ENCODE results near the gene CHKA. TPM values are rescaled to one million over a fixed set of nuclear protein-coding genes. Genes with fewer than 3 reads are reported as not detected.

Gene CHKA
- total RNA-seq, 4 donors from 2014 or later: 1.1 to 13.0 (median 4.2) TPM

- H3K4me3 ChIP-seq: peak within 1 kb of the TSS in 3 of 4 donors; percentile 35 to 61 (median 42)
- TF ChIP-seq, protein P1, sequence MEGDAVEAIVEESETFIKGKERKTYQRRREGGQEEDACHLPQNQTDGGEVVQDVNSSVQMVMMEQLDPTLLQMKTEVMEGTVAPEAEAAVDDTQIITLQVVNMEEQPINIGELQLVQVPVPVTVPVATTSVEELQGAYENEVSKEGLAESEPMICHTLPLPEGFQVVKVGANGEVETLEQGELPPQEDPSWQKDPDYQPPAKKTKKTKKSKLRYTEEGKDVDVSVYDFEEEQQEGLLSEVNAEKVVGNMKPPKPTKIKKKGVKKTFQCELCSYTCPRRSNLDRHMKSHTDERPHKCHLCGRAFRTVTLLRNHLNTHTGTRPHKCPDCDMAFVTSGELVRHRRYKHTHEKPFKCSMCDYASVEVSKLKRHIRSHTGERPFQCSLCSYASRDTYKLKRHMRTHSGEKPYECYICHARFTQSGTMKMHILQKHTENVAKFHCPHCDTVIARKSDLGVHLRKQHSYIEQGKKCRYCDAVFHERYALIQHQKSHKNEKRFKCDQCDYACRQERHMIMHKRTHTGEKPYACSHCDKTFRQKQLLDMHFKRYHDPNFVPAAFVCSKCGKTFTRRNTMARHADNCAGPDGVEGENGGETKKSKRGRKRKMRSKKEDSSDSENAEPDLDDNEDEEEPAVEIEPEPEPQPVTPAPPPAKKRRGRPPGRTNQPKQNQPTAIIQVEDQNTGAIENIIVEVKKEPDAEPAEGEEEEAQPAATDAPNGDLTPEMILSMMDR (IDR thresholded peaks at IDR 0.05): peak in 1 of 6 experiments; percentile 10
- TF ChIP-seq POLR2A (IDR thresholded peaks at IDR 0.05): peak in 2 of 4 donors; percentile 46 to 67
- no peaks in the 10 kb centered on the region for H3K9me3 ChIP-seq
- intact Hi-C loops (cut with DNase I): no loop called here
- H3K36me3 ChIP-seq: no peaks in the 10 kb centered on the region
- H3K4me1 ChIP-seq: peaks cover 36 to 73% (median 46%) of the 10 kb centered on the region in 3 donors
- 42 to 49% methylated on average over 7 to 13 of the region's 33 CpGs for WGBS, 2 donors
- peak within 1 kb of the TSS; percentile 64 to 95 (median 80) for H3K27ac ChIP-seq
- DNase-seq: peak; percentile 38
- H3K27me3 ChIP-seq: no peaks in the 10 kb centered on the region
Observed at GRCh38 chr11:68010090-68011041, 110.8 kb downstream of the CHKA start, which contains the start of gene ALDH3B1. Gene ALDH3B1, plus strand, starts transcription at chr11:68010327. Its CDS starts 4,971 bp downstream, at chr11:68015298.

GRCh38 chr11:68009391-68010089 is 111.6 kb downstream of the CHKA start:
- intact Hi-C loops (cut with DNase I): loop anchor here (10.0 kb wide), 1 partner anchor 205 kb away; the partner anchor contains the start of gene KMT5B
- Histone ChIP-seq H3K36me3 (no peaks in the 10 kb centered on the region), H3K9me3 (no peaks in the 10 kb centered on the region), H3K4me1 (peaks cover 29 to 66% (median 41%) of the 10 kb centered on the region in 3 donors), H3K4me3 (peak overlapping the region in 3 of 4 donors; percentile 35 to 61 (median 42)), H3K27me3 (no peaks in the 10 kb centered on the region), H3K27ac (peak overlapping the region; percentile 64 to 95 (median 80))
- WGBS, 2 donors: 55 to 68% methylated on average over 11 to 12 of the region's 12 CpGs
- no peak for DNase-seq
- TF ChIP-seq, protein P1 (IDR thresholded peaks at IDR 0.05): peak in 1 of 6 experiments; percentile 12
- no peak for TF ChIP-seq POLR2A (IDR thresholded peaks at IDR 0.05)

DNA sequence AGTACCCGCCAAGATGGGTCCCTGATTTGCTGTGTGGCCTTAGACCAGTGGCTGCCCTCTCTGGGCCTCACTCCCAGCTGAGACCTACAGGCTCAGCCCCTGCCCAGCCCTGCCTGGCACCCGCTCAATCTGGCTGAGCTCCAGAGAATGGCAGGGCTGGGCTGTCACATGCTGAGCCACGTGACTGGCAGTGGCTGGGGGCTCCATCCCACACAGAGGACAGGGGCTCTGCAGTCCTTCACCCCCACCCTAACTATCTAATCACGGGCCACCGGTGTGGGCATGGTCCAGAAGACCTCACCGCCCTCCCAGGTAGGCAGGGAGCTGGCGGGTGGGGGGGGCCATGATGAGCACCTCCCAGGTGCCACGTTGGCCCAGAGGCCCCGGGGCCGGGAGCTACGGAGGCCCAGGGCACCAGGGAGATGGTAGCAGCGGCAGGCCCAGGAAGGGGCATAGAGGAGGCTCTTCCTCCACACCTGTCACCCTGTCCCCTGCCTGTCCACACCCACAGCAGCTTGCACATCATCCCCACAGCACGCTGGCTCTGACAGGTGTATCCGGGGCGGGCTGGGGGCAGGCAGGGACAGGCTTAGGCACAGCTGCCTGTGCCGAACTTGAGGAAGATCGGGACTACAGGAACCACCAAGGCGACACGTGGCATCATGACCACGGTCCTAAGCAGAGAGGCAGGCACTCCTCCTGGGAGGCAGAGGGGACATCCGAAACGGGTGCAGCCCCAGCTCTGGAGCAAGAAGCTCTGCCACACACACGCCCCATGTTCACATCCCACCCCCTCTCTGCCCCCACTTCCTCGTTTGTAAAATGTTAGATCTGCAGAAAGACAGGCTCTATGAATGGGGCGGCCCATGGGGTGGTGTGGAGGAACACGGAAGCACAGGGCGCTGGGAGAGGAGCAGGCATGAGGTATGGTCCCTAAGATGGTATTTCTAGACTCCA is 112.5 kb downstream of the CHKA start:
- TF ChIP-seq, protein P1 (IDR thresholded peaks at IDR 0.05): no peak
- TF ChIP-seq POLR2A (IDR thresholded peaks at IDR 0.05): no peak
- WGBS, 2 donors: 53 to 67% methylated on average over 3 to 13 of the region's 27 CpGs
- peaks cover 26 to 66% (median 37%) of the 10 kb centered on the region in 3 donors for H3K4me1 ChIP-seq
- H3K4me3 ChIP-seq: no peak overlapping the region
- H3K27me3 ChIP-seq: no peaks in the 10 kb centered on the region
- no peak for DNase-seq
- intact Hi-C loops (cut with DNase I): loop anchor here (10.0 kb wide), 1 partner anchor 206 kb away; the partner anchor contains the start of gene KMT5B
- H3K27ac ChIP-seq: peak overlapping the region in 3 of 4 donors; percentile 61 to 86 (median 75)
- H3K9me3 ChIP-seq: no peaks in the 10 kb centered on the region
- no peaks in the 10 kb centered on the region for H3K36me3 ChIP-seq

DNA sequence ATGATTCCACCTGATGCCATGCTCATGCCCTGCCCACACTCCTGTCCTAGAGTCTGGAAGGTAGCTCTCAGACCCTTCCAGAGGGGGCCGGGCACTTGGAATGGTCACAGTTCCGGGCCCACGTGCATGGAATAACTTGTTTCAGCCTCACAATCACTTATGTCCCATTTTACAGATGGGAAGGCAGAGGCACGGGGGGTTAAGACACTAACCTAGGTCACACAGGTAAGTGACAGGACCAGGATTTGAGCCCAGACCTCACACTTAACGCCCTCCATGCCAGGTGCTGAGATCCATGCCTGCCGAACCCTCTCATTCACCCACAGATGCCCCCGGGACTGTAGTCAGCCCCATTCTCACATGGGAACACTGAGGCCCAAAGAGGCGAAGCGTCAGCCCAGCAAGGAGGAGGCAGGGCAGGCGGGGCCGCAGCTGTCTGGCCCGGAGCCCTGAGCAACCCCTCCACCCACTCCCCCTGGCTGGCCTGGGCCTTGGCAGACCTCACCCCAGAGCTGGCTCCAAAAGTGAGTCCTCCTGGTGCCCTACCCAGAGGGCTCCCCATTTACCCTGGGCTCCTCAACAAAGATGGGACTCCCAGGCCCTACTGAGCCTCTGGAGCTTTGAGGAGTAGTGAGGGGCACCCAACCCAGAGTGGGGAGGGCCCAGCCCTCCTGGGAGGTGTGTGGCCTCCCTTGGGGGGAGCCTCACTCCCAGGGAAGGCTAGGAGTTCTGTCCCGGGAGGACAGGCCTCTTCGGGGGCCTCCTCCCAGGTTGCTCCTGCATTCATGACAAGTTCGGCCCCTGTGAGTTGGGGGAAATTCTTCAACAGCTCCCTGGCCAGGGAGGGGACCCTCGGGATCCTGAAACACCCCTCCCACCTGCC is 113.4 kb downstream of the CHKA start:
- WGBS, 2 donors: 72 to 95% methylated on average over 3 to 4 of the region's 16 CpGs
- Histone ChIP-seq H3K27ac (peak overlapping the region in 3 of 4 donors; percentile 61 to 86 (median 75)), H3K4me1 (peaks cover 32 to 69% (median 40%) of the 10 kb centered on the region in 3 donors)

More for the DNA sequence above, 113.4 kb downstream of the CHKA start:
- TF ChIP-seq, protein P1 (IDR thresholded peaks at IDR 0.05): no peak
- TF ChIP-seq POLR2A (IDR thresholded peaks at IDR 0.05): no peak
- Histone ChIP-seq H3K4me3 (no peak overlapping the region), H3K36me3 (no peaks in the 10 kb centered on the region), H3K27me3 (no peaks in the 10 kb centered on the region), H3K9me3 (no peaks in the 10 kb centered on the region)
- DNase-seq: no peak
- intact Hi-C loops (cut with DNase I): loop anchor here (10.0 kb wide), 1 partner anchor 207 kb away; the partner anchor contains the start of gene KMT5B
